ENCODE results near the gene ARFGAP3.

ARFGAP3 gene

GRCh38 chr22:42904050-42904449, 47.0 kb upstream of the ARFGAP3 start:
- Histone ChIP-seq H3K9ac (ENCODE audit: low read depth, low read length) (no peak overlapping the region), H2AFZ (ENCODE audit: low read depth, low read length) (no peak overlapping the region), H3K9me3 (ENCODE audit: insufficient read depth, low read length, severe bottlenecking) (no peaks in the 10 kb centered on the region), H3K79me2 (ENCODE audit: insufficient read depth, low read length) (peaks cover 33% of the 10 kb centered on the region), H3K4me2 (ENCODE audit: insufficient read depth, low read length) (no peak overlapping the region), H3K36me3 (ENCODE audit: insufficient read depth, low read length) (peaks cover 44% of the 10 kb centered on the region), H3K27ac (ENCODE audit: low read length) (no peak overlapping the region), H3K27me3 (ENCODE audit: insufficient read depth, low read length, poor library complexity) (no peaks in the 10 kb centered on the region), H3K4me3 (ENCODE audit: low read depth in 1 of 2, low read length in 2 of 2) (no peak overlapping the region), H4K20me1 (ENCODE audit: insufficient read depth, low read length) (peaks cover 57% of the 10 kb centered on the region), H3K4me1 (ENCODE audit: insufficient read depth, low read length) (no peaks in the 10 kb centered on the region)
- DNase-seq (no peak), ATAC-seq (ENCODE audit: insufficient read depth, low read depth) (no peak)
- TF ChIP-seq EZH2 (IDR thresholded peaks at IDR 0.05; ENCODE audit: borderline replicate concordance, low read depth, low read length, severe bottlenecking) (no peak), CTCF (IDR thresholded peaks at IDR 0.05; ENCODE audit: borderline replicate concordance, extremely low read depth, low read length, poor library complexity, severe bottlenecking) (no peak)

GRCh38 chr22:42902875-42903510, 45.9 kb upstream of the ARFGAP3 start:
- Histone ChIP-seq H3K4me3 (ENCODE audit: low read depth in 1 of 2, low read length in 2 of 2) (no peak overlapping the region), H3K79me2 (ENCODE audit: insufficient read depth, low read length) (peaks cover 39% of the 10 kb centered on the region), H3K9ac (ENCODE audit: low read depth, low read length) (no peak overlapping the region), H2AFZ (ENCODE audit: low read depth, low read length) (no peak overlapping the region), H3K27ac (ENCODE audit: low read length) (no peak overlapping the region), H3K4me1 (ENCODE audit: insufficient read depth, low read length) (no peaks in the 10 kb centered on the region), H3K27me3 (ENCODE audit: insufficient read depth, low read length, poor library complexity) (no peaks in the 10 kb centered on the region), H3K36me3 (ENCODE audit: insufficient read depth, low read length) (peaks cover 44% of the 10 kb centered on the region), H3K9me3 (ENCODE audit: insufficient read depth, low read length, severe bottlenecking) (no peaks in the 10 kb centered on the region), H4K20me1 (ENCODE audit: insufficient read depth, low read length) (peaks cover 60% of the 10 kb centered on the region), H3K4me2 (ENCODE audit: insufficient read depth, low read length) (no peak overlapping the region)
- ATAC-seq (ENCODE audit: insufficient read depth, low read depth) = no peak
- TF ChIP-seq CTCF (IDR thresholded peaks at IDR 0.05; ENCODE audit: borderline replicate concordance, extremely low read depth, low read length, poor library complexity, severe bottlenecking) (no peak), EZH2 (IDR thresholded peaks at IDR 0.05; ENCODE audit: borderline replicate concordance, low read depth, low read length, severe bottlenecking) (no peak)
- no peak for DNase-seq

GRCh38 chr22:42901790-42902508, 44.9 kb upstream of the ARFGAP3 start:
- Histone ChIP-seq H3K79me2 (ENCODE audit: insufficient read depth, low read length) (peaks cover 36% of the 10 kb centered on the region), H3K4me1 (ENCODE audit: insufficient read depth, low read length) (no peaks in the 10 kb centered on the region)
- DNase-seq = no peak

More at GRCh38 chr22:42901790-42902508, 44.9 kb upstream of the ARFGAP3 start:
- H3K9me3 ChIP-seq (ENCODE audit: insufficient read depth, low read length, severe bottlenecking) = no peaks in the 10 kb centered on the region
- ATAC-seq (ENCODE audit: insufficient read depth, low read depth) = no peak
- H3K27ac ChIP-seq (ENCODE audit: low read length) = no peak overlapping the region
- no peak overlapping the region for H3K4me2 ChIP-seq (ENCODE audit: insufficient read depth, low read length)
- no peaks in the 10 kb centered on the region for H3K27me3 ChIP-seq (ENCODE audit: insufficient read depth, low read length, poor library complexity)
- no peak overlapping the region for H2AFZ ChIP-seq (ENCODE audit: low read depth, low read length)
- H4K20me1 ChIP-seq (ENCODE audit: insufficient read depth, low read length) = peaks cover 59% of the 10 kb centered on the region
- TF ChIP-seq EZH2 (IDR thresholded peaks at IDR 0.05; ENCODE audit: borderline replicate concordance, low read depth, low read length, severe bottlenecking) = no peak
- peak; percentile 45 for TF ChIP-seq CTCF (IDR thresholded peaks at IDR 0.05; ENCODE audit: borderline replicate concordance, extremely low read depth, low read length, poor library complexity, severe bottlenecking)
- no peak overlapping the region for H3K4me3 ChIP-seq (ENCODE audit: low read depth in 1 of 2, low read length in 2 of 2)
- peaks cover 33% of the 10 kb centered on the region; the same call in 1 of the 2 replicates for H3K36me3 ChIP-seq (ENCODE audit: insufficient read depth, low read length)
- H3K9ac ChIP-seq (ENCODE audit: low read depth, low read length) = no peak overlapping the region
